ENCODE measurements around the gene ARHGEF28.

The ARHGEF28 gene

DNA sequence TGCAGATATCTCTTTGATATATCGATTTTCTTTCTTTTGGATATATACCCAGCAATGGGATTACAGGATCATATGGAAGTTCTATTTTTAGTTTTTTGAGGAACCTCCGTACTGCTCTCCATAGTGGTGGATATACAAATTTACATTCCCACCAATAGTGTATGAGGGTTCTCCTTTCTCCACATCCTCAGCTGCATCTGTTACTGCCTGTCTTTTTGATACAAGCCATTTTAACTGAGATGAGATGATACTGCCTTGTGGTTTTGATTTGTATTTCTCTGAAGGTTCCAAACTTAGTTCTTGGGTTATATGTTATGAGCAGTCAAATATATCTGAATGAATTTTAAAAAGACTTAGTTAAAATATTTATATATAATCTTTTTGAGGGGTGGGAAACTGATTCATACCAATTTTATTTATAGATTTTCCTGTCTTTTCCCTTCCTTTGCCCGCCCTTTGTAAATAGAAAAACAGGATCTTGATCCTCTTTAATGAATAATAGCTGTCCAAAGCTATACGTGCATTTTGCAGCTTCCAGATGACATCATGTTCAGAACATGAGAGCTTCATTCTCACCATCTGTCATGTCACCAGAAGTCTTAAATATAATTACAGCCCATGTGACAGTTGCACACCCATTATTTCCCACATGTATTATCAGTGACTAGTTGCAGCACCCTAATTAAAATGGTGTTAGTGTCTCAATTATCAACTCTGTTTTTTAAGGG lies 6.2 kb upstream of the ARHGEF28 start:
- DNase-seq (ENCODE audit: low read depth): no peak

DNA sequence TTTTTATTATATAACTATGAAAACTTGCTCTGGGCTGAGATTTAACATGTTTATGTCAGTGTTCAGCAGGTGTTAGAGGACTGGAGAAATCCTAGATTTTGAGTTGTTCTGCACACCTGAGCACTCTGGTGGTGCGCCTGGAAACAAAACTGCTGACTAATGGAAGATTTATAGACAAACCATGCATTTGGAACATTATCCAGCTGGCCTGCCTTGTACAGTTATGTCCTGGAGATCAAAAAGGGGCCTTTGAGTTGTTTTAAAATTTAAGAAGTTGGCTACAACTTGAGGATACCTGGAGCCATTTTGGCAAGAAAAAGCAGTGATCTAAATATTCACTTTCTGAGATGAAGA lies 5.7 kb upstream of the ARHGEF28 start:
- no peak for DNase-seq (ENCODE audit: low read depth)

DNA sequence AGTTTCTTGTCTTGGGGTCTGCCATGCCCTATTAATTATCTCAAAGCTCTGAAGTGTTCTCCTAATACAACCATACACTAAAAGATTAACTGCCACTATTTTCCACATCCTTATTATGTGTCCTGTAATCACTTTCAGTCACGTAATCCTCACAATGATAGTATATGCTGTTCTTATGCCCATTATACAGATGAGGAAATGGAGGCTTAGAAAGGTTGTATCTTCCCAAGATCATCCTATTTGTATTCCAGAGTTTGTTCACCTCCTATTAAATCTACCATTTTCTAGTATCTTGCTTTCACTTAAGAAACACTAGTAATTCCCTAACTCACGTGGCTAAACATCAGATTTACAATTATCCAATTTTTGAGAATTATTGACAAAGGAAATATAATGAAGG lies 2.9 kb upstream of the ARHGEF28 start:
- DNase-seq (ENCODE audit: low read depth): no peak

DNA sequence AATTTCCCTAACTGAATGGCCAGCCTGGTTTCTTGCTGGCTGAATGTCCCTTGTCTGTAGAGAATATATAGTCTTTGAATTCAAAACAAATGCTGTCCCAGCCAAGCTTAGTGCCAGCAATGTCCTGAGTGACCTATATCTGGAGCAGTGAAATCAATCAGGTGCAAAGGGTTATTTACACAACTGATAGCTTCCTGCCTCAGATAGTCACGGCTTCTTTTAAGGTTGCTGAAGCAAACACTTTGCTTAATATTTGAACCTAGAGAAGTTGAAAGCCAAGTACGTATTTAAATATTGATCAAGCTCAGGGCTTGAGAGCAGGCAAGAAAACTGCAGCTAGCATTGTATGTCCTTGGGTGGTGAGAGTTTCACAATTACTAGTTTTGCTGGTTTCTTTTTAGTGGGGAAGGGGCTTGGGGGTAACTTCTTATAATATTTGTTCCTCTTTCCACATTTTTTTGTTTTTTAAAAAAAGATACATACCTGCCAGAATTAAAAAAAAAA lies 2.0 kb upstream of the ARHGEF28 start:
- DNase-seq (ENCODE audit: low read depth): no peak

DNA sequence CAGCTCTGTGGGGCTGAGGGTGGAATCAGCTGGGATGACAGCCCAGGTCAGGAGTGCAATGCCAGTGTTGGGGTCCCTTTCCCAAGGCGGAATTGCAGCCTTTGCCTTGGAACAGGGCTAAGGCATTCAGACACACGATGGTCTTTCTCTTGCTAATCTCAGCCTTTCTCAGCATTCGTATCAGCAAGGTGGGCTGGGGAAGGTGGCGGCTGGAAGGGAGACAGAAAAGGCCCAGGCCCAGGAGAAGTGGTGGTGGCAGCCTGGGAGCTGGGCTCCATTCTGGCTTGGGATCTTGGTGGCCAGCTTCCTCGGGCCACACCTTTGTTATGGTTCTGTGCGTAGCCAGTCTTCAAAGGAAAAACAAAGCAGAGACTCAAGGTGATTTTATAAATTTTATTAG lies 1.1 kb upstream of the ARHGEF28 start:
- no peak for DNase-seq (ENCODE audit: low read depth)

DNA sequence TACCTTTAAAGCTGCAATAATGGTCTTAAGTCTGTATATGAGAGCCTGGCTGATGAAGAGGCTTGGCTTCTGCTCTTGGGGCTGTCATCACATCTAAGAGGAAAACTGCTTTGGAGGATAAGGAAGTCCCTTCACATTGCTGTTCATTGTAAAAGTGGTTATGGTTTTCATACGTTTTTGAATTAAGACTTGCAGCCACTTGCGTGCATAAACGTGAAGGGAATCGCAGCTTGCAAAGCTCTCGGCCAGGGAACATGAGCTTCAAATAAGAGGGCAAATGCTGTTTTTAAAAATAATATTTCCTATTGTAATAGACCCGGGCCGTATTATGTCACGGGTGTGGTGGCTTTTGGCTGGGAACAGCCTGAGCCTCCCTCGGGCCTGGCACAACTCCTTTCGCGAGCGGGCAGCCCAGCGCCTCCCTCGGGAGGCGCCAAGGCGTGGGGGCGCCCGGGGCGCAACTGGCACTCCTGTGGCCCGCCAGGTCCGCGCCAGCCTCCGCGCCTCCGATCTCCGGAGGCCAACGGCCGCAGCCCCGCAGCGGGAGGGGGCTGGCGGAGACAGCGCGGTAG lies 538 bp upstream of the ARHGEF28 start:
- DNase-seq (ENCODE audit: low read depth): no peak

DNA sequence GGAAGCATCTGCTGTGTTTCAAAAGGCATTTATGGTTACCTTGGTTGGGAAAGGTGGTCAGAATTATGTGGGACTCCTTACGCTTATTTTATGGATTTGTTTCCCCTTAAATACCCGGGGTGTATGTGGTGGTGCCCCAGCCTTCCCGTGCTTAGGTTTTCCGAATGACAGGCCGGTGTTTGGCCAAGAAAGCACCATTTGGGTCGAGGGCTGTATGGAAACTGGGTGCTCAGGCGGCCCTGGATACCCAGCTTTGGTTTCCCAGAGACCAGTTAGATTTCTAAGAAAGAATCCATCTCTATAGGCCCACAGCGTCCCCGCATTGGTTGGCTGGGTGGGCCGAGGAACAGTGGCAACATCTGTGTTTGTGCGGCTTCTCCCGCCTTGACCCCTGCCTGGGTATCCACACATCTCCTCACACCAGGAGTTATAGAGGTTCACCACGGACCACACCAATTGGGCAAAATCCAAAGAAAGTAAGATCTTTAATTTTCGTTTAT lies 868 bp downstream of the ARHGEF28 start:
- no peak for DNase-seq (ENCODE audit: low read depth)

DNA sequence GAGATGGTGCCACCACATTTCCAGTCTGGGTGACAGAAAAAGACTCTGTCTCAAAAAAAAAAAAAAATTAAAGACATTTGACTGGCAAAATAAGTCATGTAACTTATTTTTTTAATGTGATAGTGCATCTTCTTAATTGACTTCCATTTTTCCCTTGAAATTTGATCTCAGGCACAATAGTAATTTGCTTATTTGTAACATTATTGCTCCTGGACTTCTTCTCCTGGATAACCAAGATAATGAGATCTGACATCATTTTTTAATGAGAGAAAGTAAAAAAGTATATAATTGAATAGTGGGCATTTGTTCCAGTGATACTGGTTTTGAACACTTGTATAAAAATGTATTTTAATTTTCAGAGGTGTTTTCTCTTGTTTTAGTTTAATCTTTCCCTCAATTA lies 3.5 kb downstream of the ARHGEF28 start:
- DNase-seq (ENCODE audit: low read depth): no peak

DNA sequence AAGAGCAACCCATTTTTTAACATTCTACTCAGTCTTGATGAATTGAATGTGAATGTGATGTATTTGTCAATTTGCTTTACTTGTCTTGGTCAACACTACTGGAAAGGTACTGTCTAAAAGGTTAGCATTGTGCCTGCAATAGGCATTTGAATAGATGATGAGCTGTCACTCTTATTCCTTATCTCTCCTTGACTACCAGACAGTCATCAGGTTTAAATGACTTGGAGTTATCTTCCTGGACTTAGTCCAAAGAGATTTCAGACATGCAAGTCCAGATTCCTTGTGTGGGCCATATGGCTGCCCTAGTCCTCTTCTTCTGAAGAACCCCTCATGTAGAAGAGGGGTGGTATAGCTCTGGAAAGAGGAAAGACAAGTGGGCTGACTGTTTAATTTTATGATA lies 4.8 kb downstream of the ARHGEF28 start:
- DNase-seq (ENCODE audit: low read depth): no peak

DNA sequence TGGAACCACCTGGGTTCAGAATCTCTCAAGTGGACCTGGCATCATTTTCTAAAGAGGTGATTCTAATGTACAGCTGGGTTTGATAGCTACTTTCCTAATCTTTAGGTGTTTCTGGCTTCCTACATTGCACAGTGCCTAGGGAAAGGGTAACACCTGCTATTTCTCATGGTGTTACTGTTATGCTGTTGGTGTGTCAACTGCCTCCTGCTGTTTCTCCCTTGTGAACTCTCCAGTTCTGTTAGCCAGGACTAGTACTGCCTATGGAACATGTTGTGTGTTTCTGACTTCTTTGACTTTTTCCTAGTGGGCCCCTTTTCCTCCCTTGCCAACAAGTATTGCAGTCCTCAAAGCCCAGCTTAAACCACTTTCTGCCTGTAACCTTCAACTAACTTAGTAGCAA lies 5.5 kb downstream of the ARHGEF28 start:
- no peak for DNase-seq (ENCODE audit: low read depth)

DNA sequence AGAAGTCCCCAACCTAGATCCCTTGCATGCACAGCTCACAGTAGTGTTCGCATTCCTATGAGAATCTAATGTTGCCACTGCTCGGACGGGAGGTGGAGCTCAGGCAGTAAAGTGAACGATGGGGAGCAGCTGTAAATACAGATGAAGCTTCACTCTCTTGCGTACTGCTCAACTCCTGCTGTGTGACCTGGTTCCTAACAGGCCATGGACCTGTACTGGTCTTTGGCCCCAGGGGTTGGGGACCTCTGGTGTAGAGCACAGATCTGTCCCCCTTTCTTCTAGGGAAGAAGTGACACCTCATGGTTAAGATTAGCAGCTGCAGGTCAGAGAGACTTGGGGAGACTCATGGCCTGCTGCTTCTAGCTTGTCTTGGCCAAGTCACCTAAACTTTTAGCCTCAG lies 7.1 kb downstream of the ARHGEF28 start:
- no peak for DNase-seq (ENCODE audit: low read depth)

DNA sequence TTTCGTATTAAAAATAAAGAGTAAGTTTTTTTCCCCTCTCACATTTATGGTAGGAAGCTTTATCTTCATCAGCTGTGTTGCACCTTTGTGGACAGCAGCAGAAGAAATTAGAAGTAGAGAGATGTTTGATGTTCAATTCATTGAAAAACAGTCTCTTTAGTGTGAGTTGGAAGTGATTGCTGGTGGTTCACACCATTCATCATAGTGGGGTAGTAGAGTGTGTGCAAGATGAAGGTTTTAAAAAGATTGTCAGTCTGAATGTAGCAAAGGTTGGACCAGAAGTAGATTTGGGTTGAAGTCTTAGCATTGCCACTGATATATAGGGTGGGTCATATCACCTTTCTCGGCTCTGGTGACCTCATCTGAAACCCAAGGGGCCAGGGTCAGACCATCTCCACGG lies 10.4 kb downstream of the ARHGEF28 start:
- DNase-seq (ENCODE audit: low read depth): no peak

DNA sequence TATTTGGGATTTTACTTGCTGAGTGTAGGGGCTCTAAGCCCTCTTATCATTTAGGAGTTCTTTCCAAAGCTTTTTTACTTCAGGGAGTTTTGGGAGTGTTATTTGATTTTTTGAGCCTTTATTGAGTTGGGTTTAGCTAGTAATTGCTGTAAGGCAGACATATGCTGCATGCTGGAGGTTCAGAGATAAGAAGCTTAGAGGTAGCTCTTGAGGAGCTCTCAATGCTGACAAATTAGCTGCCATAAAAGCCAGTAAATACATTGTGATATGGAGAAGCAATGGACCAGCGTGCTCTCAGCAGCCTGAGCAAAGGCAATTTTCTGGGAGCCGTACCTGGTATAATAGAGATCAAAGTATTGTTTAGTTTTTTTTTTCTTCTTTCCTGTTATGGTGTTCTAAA lies 11.6 kb downstream of the ARHGEF28 start:
- DNase-seq (ENCODE audit: low read depth): no peak

DNA sequence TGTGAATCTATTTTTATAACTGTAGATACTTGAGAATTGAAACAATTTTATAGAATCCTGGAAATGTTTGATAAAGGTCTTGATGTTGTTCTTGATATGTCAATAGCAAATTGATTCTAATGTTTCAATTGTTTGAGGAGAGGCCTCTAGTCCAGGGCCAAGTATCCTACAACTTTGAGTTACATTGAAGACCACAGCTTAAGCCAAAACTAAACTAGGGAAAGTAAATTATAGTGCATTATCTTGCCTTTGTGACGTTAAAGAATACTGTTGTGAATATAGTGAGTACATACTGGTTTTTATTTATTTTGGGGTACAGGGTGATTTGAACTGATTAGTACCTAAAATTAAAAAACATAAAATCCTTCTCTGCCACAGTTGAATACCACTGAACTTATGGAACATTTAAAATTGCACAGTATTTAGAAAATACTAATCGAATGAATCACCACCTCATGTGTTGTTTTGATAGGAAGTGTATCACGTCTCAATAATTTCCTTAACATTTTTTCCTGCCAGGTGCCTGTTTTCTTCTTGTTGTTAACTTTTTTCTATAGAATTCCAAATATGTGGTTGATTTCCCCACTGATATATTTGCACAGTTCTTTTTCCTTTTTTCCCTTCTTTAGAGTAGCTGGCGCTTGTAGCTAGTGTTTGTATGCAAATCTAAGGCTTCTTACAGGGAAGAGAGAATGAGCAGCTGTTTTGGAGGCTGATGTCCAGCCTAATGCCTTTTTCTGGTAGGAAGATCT lies 12.5 kb downstream of the ARHGEF28 start:
- DNase-seq (ENCODE audit: low read depth): no peak

DNA sequence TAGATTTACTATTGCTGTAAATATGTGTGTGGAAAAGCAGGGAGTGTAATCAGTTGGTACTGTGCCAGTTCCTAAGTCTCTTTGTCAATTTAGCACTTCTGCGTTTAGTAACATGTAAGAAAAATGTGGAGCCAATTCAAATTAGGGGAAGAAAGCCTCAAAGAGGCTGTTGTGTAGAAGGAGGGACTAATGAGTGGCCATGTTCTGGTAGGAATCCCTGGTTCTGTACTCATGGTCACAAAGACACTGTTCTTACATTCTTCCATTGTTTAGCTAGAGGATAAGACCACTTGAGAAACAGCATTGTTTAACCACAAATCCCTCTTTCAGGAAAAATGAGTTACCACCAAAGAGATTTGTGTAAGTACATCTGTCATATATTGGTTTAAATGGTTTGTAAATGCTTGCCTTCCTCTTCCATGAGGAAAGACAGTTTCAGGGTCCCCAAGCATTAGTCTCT lies 14.9 kb downstream of the ARHGEF28 start:
- no peak for DNase-seq (ENCODE audit: low read depth)

DNA sequence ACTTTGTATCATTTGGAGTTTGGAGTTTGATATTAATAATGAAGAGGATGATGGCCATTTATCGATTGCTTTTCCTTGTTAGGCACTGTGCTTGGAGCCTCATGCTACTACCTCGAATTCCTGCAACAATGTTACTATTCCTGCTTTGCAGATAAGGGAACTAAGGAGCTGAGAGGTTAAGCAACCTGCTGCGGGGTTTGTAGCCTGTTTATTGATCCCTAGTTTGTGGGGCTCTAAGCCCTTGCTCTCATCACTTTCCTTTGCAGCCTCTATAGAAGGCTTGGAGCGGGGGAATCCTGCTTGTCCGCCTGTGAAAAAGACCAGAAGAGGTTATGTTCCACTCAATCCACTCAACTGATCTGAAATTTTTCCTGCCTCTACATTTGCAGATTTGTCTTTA lies 15.8 kb downstream of the ARHGEF28 start:
- DNase-seq (ENCODE audit: low read depth): no peak

DNA sequence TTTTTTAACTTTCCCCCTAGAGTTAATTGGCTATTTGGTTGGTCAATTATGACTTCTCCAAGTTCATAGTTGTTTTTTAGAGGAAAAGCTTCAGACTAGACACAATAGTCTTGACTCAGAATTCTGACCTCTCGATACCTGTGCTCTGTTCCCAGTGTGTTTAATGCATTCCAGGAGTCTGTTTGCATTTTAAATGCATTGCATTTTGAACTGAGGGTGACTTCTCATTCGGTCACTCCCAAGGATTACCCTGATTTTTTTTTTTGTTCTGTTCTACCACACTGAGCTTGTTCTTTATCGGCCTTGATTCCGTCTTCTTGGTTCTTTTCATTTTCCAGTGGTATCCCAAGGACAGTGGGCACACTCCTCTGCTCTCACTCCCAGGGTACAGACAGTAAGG lies 16.3 kb downstream of the ARHGEF28 start:
- DNase-seq (ENCODE audit: low read depth): no peak

DNA sequence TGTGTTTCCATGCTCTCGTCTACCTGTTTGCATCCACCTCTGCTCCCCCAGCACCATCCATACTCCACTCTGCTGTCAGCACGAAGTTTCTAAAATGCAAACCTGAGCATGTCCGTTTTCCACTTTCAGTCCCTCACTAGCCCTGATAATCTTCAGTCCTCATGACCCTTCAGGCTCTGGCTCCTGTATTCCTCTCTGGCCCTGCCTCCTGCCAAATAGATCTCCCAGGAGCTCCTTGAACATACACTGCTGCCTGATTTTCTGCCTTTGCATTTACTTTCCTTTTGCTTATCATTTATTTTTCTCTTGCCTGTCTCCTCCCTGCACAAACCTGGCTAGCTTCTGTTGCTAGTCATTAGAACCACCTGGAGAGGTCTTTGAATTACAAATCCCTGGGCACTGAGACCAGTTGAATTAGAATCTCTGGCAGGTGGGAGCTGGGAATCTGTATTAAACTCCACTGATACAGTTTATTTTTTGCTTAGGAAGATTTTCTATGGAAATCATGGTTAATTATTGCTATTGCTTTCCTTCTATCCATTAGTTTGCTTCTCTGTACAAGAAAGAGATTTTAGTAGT lies 18.5 kb downstream of the ARHGEF28 start:
- DNase-seq (ENCODE audit: low read depth): no peak

DNA sequence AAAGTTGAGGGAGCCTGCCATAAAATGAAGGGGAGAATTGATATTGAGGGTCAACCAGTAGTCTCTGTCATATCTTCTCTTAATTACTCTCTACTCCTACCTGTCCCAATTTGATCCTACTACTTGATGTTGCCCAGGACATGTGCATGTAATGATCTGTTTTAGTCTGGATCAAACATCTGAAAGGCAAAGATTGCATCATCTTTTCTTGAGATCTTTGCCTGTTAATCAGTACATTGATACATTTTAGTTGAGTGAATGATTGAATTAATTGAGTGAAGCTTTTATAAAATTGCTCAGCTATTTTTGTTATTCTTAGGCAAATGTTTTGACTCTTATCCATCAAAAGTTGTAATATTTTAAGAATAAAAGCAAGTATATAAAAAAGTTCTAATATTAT lies 21.7 kb downstream of the ARHGEF28 start:
- DNase-seq (ENCODE audit: low read depth): no peak

DNA sequence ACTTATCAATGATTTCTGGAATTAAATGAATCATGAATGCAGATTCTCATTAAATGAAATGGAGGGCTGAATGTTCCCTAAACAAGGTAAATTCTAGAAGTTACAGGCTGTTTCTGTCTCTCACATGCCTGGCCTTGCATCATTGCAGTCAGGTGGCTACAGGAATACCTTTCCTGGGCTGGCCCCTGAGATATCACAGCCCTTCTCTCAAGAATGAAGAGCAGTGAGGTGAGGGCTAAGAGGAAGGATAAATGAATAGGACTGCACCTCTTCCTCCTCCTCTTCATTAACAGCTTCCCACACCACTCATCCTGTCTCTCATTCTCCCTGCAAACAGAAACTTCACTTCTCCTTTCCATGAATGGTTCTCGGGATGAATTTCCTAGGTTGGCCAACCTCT lies 22.5 kb downstream of the ARHGEF28 start:
- DNase-seq (ENCODE audit: low read depth): no peak

DNA sequence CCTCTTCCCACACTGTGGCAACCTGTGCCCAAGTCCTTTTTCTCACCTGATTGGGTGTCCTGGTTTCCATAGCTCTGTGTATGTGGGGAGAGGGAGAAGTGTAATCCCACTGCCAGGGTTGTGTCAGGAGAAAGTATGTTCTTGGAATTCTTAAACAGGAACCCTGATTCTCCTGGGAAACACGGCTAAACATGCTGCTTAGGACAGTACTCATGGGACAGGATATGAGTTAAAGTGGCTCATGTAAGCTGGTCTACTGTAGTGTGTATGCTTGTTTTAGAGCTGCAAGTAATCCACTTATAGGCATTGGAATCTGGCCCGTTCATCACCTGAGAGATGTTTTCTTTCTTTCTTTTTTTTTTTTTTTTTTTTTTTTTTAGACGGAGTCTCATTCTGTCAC lies 23.9 kb downstream of the ARHGEF28 start:
- no peak for DNase-seq (ENCODE audit: low read depth)

DNA sequence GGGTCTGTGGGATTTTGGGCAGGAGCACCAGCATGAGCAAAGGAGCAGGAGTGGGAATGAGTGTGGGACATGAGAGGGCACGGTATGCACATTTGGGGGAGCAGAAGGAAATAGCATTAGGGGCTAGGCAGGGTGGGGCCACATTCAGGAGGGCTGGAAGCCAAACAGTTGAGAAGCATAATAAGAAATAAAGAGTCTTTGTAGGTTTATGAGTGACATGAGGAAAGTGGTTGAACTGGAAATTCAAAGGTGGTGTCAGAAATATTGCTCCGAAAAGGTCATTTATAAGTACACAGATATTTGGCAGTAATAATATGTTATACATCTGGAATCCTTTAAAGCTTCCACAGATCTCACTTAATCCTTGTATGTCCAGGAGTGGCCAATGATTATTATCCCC lies 26.4 kb downstream of the ARHGEF28 start:
- no peak for DNase-seq (ENCODE audit: low read depth)
